Uterus (tissue), 4 donors: ENCODE measurements around the gene OPN1MW3. TPM values are rescaled to one million over a fixed set of nuclear protein-coding genes. Genes with fewer than 3 reads are reported as not detected.
"Not testable (repeated sequence)": the region's sequence is repeated elsewhere in the genome, so short reads cannot be mapped to it uniquely, and the experiment has no call there.

Experiments
- DNase-seq, 2 donors: peaks; one replicate each; pipeline ENCODE4 v3.0.0-alpha.2; 2019 to 2020
- H3K27ac ChIP-seq, 2 donors: fragments of 200-600 bp; sonication (generic); 1 replicate in 1 of 2; 2 replicates in 1 of 2; pipeline ENCODE4 v1.5.1; 2016 to 2018
- H3K27me3 ChIP-seq, 2 donors: fragments of 200-600 bp; sonication (generic); one replicate each; pipeline ENCODE4 v1.5.1; 2018 to 2019; ENCODE audit warnings: control low read depth in 1 of 2
- H3K36me3 ChIP-seq, 2 donors: fragments of 200-600 bp; sonication (generic); one replicate each; pipeline ENCODE4 v1.5.1; 2019; ENCODE audit warnings: control low read depth in 1 of 2
- H3K4me1 ChIP-seq, 2 donors: fragments of 200-600 bp; sonication (generic); one replicate each; pipeline ENCODE4 v1.5.1; 2018 to 2019; ENCODE audit warnings: control low read depth in 1 of 2
- H3K4me3 ChIP-seq, 2 donors: fragments of 200-600 bp; sonication (generic); 1 replicate in 1 of 2; 2 replicates in 1 of 2; pipeline ENCODE4 v1.5.1; 2018 to 2019; ENCODE audit warnings: mild to moderate bottlenecking in 1 of 2
- H3K9me3 ChIP-seq, 2 donors: fragments of 200-600 bp; sonication (generic); one replicate each; pipeline ENCODE4 v1.5.1; 2019; ENCODE audit warnings: control low read depth in 1 of 2
- POLR2A ChIP-seq, 2 donors: fragments of 450-650 bp; IDR thresholded peaks; one replicate each; pipeline ENCODE4 v1.6.1; 2016; ENCODE audit warnings: antibody characterized with exemption in 2 of 2, mild to moderate bottlenecking in 1 of 2, moderate library complexity in 1 of 2
- intact Hi-C: fragments of 100-400 bp; cut with DNase I; formaldehyde crosslinking; loops from one replicate; pipeline ENCODE4 v1.15.1; 2023; ENCODE audit warnings: low total_unique reads
- total RNA-seq, 4 donors: library from RNA; depleted of rRNA in 3 of 4; stranded (reverse); fragments of >200 nt in 3 of 4; gene quantifications; one replicate each; pipeline versions ENCODE4 v1.1.0 to v1.2.4, GENCODE V29; 2014 to 2023
- TF ChIP-seq, protein P1 (sequence below), 4 experiments: fragments of 200-600 bp in 2 of 4; fragments of 450-650 bp in 2 of 4; sonication (generic) in 2 of 4; IDR thresholded peaks; one replicate each; pipeline ENCODE4 v1.5.1; 2016 to 2019; ENCODE audit warnings: antibody characterized with exemption in 4 of 4, mild to moderate bottlenecking in 2 of 4, moderate library complexity in 1 of 4
- donor health status: DM: yes; HTN: yes; CAD: no.

Gene OPN1MW3
- total RNA-seq, 4 donors from 2014 or later = not detected

DNA sequence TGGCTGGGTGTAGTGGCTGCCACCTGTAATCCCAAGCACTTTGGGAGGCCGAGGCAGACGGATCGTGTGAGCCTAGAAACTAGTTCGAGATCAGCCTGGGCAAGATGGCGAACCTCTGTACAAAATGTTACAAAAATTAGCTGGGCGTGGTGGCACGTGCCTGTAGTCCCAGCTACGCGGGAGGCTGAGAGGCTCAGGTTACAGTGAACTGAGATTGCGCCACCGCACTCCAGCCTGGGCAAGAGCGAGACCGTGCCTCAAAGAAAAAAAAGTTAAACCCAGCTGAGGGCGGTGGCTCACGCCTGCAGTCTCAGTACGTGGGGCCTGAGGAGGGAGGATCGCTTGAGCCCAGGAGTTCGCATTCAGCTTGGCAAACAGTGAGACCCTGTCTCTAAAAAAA, 39.3 kb downstream of the OPN1MW3 start:
- TF ChIP-seq POLR2A (IDR thresholded peaks at IDR 0.05) = no peak
- TF ChIP-seq, protein P1, sequence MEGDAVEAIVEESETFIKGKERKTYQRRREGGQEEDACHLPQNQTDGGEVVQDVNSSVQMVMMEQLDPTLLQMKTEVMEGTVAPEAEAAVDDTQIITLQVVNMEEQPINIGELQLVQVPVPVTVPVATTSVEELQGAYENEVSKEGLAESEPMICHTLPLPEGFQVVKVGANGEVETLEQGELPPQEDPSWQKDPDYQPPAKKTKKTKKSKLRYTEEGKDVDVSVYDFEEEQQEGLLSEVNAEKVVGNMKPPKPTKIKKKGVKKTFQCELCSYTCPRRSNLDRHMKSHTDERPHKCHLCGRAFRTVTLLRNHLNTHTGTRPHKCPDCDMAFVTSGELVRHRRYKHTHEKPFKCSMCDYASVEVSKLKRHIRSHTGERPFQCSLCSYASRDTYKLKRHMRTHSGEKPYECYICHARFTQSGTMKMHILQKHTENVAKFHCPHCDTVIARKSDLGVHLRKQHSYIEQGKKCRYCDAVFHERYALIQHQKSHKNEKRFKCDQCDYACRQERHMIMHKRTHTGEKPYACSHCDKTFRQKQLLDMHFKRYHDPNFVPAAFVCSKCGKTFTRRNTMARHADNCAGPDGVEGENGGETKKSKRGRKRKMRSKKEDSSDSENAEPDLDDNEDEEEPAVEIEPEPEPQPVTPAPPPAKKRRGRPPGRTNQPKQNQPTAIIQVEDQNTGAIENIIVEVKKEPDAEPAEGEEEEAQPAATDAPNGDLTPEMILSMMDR (IDR thresholded peaks at IDR 0.05) = no peak
- Histone ChIP-seq H3K4me1 (no peaks in the 10 kb centered on the region), H3K27ac (no peak overlapping the region), H3K9me3 (no peaks in the 10 kb centered on the region), H3K27me3 (no peaks in the 10 kb centered on the region), H3K4me3 (no peak overlapping the region), H3K36me3 (no peaks in the 10 kb centered on the region)
- DNase-seq = no peak
- intact Hi-C loops = no loop called here

DNA sequence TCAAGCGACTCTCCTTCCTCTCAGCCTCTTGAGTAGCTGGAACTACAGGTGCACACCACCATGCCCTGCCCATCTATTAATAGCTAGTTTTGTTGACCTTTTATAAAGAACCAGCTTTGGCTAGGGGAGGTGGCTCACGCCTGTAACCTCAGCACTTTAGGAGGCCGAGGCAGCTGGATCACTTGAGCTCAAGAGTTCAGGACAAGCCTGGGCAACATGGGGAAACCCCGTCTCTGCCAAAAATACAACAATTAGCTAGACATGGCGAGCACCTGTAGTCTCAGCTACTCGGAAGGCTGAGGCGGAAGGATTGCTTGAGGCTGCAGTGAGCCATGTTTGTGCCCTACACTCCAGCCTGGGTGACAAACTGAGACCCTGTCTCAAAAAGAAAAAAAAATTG, 40.9 kb downstream of the OPN1MW3 start:
- DNase-seq = no peak
- no peak for TF ChIP-seq POLR2A (IDR thresholded peaks at IDR 0.05)
- TF ChIP-seq, protein P1 (IDR thresholded peaks at IDR 0.05) = no peak
- H3K9me3 ChIP-seq = no peaks in the 10 kb centered on the region
- H3K27me3 ChIP-seq = no peaks in the 10 kb centered on the region
- intact Hi-C loops = no loop called here
- no peaks in the 10 kb centered on the region for H3K4me1 ChIP-seq
- H3K36me3 ChIP-seq = no peaks in the 10 kb centered on the region
- no peak overlapping the region for H3K27ac ChIP-seq
- no peak overlapping the region for H3K4me3 ChIP-seq

- DNase-seq = no peak
- Histone ChIP-seq H3K9me3 (no peaks in the 10 kb centered on the region), H3K4me3 (no peak overlapping the region), H3K27ac (no peak overlapping the region), H3K27me3 (no peaks in the 10 kb centered on the region), H3K4me1 (no peaks in the 10 kb centered on the region), H3K36me3 (no peaks in the 10 kb centered on the region)
- TF ChIP-seq, protein P1 (IDR thresholded peaks at IDR 0.05) = no peak
- no peak for TF ChIP-seq POLR2A (IDR thresholded peaks at IDR 0.05)
- intact Hi-C loops = no loop called here
These were observed 43.4 kb downstream of the OPN1MW3 start for GRCh38 chrX:154300816-154301215.

GRCh38 chrX:154302998-154303397, 45.6 kb downstream of the OPN1MW3 start:
- H3K9me3 ChIP-seq, H3K4me3 ChIP-seq, H3K36me3 ChIP-seq, H3K4me1 ChIP-seq, H3K27me3 ChIP-seq, intact Hi-C loops, H3K27ac ChIP-seq, DNase-seq: not testable (repeated sequence)

- no peak overlapping the region for H3K4me3 ChIP-seq
- no peak overlapping the region for H3K27ac ChIP-seq
- no peak for DNase-seq
- no peak for TF ChIP-seq POLR2A (IDR thresholded peaks at IDR 0.05)
- TF ChIP-seq, protein P1 (IDR thresholded peaks at IDR 0.05) = no peak
- intact Hi-C loops = no loop called here
- no peaks in the 10 kb centered on the region for H3K36me3 ChIP-seq
- no peaks in the 10 kb centered on the region for H3K9me3 ChIP-seq
- no peaks in the 10 kb centered on the region for H3K27me3 ChIP-seq
- H3K4me1 ChIP-seq = no peaks in the 10 kb centered on the region
These were observed 46.1 kb downstream of the OPN1MW3 start for GRCh38 chrX:154303476-154303875.

GRCh38 chrX:154304846-154305245, 47.5 kb downstream of the OPN1MW3 start:
- H3K27me3 ChIP-seq = no peaks in the 10 kb centered on the region
- no peak overlapping the region for H3K4me3 ChIP-seq
- H3K36me3 ChIP-seq = no peaks in the 10 kb centered on the region
- intact Hi-C loops = no loop called here
- H3K4me1 ChIP-seq = no peaks in the 10 kb centered on the region
- DNase-seq = no peak
- no peak overlapping the region for H3K27ac ChIP-seq
- H3K9me3 ChIP-seq = no peaks in the 10 kb centered on the region
- TF ChIP-seq POLR2A (IDR thresholded peaks at IDR 0.05) = no peak
